T-helper 17 cell (primary cell): ENCODE measurements around the gene HINT3. TPM values are rescaled to one million over a fixed set of nuclear protein-coding genes. Genes with fewer than 3 reads are reported as not detected.
"Not testable (repeated sequence)": the region's sequence is repeated elsewhere in the genome, so short reads cannot be mapped to it uniquely, and the experiment has no call there.

Experiments
- ATAC-seq: fragments of 150-1000 bp; cut with Tn5 transposase; 2 replicates; pipeline ENCODE4 v1.10.0; 2021; ENCODE audit warnings: mild to moderate bottlenecking, moderate library complexity
- DNase-seq, 3 donors: peaks; one replicate each; pipeline versions ENCODE4 v3.0.0 to v3.0.0-alpha.2; 2020 to 2021
- H3K9me3 ChIP-seq: one replicate; pipeline ENCODE4 v1.7.0; 2013; ENCODE audit warnings: low read length, mild to moderate bottlenecking; ENCODE audit not compliant: control insufficient read depth, poor library complexity, severe bottlenecking
- H3K27ac Mint-ChIP-seq: one replicate; pipeline ENCODE4 v1.8.0; 2022; ENCODE audit warnings: mild to moderate bottlenecking, moderate library complexity, mixed read lengths
- H3K27me3 Mint-ChIP-seq: one replicate; pipeline ENCODE4 v1.8.0; 2022; ENCODE audit warnings: mixed read lengths
- H3K36me3 Mint-ChIP-seq: one replicate; pipeline ENCODE4 v1.8.0; 2022; ENCODE audit warnings: low read depth, mixed read lengths
- H3K4me1 Mint-ChIP-seq: one replicate; pipeline ENCODE4 v1.8.0; 2022; ENCODE audit warnings: mild to moderate bottlenecking, mixed read lengths
- H3K4me3 Mint-ChIP-seq: one replicate; pipeline ENCODE4 v1.8.0; 2022; ENCODE audit warnings: mild to moderate bottlenecking, moderate library complexity, mixed read lengths
- total RNA-seq, 4 donors: library from RNA in 2 of 4; stranded (reverse) in 2 of 4; gene quantifications; one replicate each; pipeline ENCODE4 v1.2.3 and lab custom pipeline; 2022 to 2026

HINT3 gene
- total RNA-seq, 2 donors from 2014 or later = 7.6 to 10.6 TPM

GRCh38 chr6:125924697-125925358, 31.7 kb upstream of the HINT3 start:
- H3K4me1 Mint-ChIP-seq = peaks cover 4% of the 10 kb centered on the region
- H3K4me3 Mint-ChIP-seq = no peak overlapping the region
- peak overlapping the region; percentile 83 for H3K27ac Mint-ChIP-seq
- H3K27me3 Mint-ChIP-seq = no peaks in the 10 kb centered on the region
- DNase-seq (no peak), ATAC-seq (no peak)
- H3K9me3 ChIP-seq = no peaks in the 10 kb centered on the region
- peaks cover 8% of the 10 kb centered on the region for H3K36me3 Mint-ChIP-seq

GRCh38 chr6:125926711-125927110, 29.9 kb upstream of the HINT3 start:
- ATAC-seq (no peak), DNase-seq (no peak)
- H3K27me3 Mint-ChIP-seq = no peaks in the 10 kb centered on the region
- H3K9me3 ChIP-seq = no peaks in the 10 kb centered on the region
- H3K27ac Mint-ChIP-seq = no peak overlapping the region
- H3K4me3 Mint-ChIP-seq = no peak overlapping the region
- H3K4me1 Mint-ChIP-seq = peaks cover 2% of the 10 kb centered on the region
- H3K36me3 Mint-ChIP-seq = peaks cover 12% of the 10 kb centered on the region

DNA sequence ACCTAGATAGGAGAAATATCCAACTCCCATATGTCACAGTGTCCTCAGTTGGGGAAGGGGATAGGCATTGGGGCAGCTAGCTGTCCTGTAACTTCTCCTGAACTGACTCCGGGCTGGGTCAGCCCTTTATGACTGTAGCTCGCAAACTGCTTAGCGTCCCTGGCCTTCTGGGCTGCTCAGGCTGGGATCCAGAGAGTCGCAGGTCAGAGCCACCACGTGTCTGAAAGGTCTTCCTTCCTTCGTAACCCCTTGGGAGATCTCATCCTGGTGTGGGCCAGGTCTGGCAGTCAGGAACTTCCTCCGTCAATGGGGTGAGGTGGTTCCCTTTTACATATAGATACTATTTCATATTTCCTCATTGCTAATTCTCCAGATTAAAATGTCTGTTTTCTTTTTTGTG, 28.8 kb upstream of the HINT3 start:
- Mint-ChIP-seq H3K27me3 (no peaks in the 10 kb centered on the region), H3K36me3 (peaks cover 12% of the 10 kb centered on the region), H3K4me3 (no peak overlapping the region), H3K4me1 (peaks cover 3% of the 10 kb centered on the region), H3K27ac (no peak overlapping the region)
- no peak for DNase-seq
- no peaks in the 10 kb centered on the region for H3K9me3 ChIP-seq
- no peak for ATAC-seq

GRCh38 chr6:125930765-125931418, 25.7 kb upstream of the HINT3 start:
- no peaks in the 10 kb centered on the region for H3K27me3 Mint-ChIP-seq
- DNase-seq (no peak), ATAC-seq (no peak)
- no peaks in the 10 kb centered on the region for H3K9me3 ChIP-seq
- peaks cover 8% of the 10 kb centered on the region for H3K36me3 Mint-ChIP-seq
- H3K4me1 Mint-ChIP-seq = peaks cover 3% of the 10 kb centered on the region
- H3K4me3 Mint-ChIP-seq = no peak overlapping the region
- no peak overlapping the region for H3K27ac Mint-ChIP-seq

DNA sequence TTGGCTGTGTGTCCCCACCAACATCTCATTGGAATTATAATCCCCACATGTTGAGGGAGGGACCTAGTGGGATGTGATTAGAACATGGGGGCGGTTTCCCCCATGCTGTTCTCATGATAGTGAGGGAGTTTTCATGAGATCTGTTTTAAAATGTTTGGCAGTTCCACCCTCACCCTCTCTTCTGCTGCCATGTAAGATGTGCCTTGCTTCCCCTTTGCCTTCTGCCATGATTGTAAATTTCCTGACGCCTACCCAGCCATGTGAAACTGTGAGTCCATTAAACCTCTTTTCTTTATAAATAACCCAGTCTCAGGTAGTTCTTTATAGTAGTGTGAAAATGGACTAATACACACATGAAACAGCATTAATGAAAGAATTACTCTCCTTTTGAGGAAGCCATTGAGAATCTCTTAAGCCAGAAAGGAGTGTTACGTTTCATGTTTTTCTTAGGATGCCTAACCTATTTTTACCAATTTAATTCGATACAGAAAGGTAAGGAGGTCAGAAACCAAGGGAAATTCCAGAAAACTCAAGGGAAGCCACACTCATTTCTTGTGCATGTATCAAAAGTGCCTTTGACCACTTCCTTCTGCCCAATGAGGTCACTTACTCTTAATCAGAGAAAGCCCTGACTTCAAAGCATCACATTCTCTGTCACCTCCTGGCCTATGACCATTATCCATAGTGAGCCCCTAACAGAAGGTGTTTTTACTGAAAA, 24.7 kb upstream of the HINT3 start:
- H3K4me3 Mint-ChIP-seq = no peak overlapping the region
- H3K27me3 Mint-ChIP-seq = no peaks in the 10 kb centered on the region
- ATAC-seq = peak; percentile 41
- no peak for DNase-seq
- peaks cover 3% of the 10 kb centered on the region for H3K4me1 Mint-ChIP-seq
- H3K9me3 ChIP-seq = no peaks in the 10 kb centered on the region
- peak overlapping the region; percentile 48 for H3K27ac Mint-ChIP-seq
- H3K36me3 Mint-ChIP-seq = peaks cover 8% of the 10 kb centered on the region

GRCh38 chr6:125932451-125932795, 24.1 kb upstream of the HINT3 start:
- no peak for DNase-seq
- Mint-ChIP-seq H3K4me3 (no peak overlapping the region), H3K27ac (peak overlapping the region; percentile 3)

DNA sequence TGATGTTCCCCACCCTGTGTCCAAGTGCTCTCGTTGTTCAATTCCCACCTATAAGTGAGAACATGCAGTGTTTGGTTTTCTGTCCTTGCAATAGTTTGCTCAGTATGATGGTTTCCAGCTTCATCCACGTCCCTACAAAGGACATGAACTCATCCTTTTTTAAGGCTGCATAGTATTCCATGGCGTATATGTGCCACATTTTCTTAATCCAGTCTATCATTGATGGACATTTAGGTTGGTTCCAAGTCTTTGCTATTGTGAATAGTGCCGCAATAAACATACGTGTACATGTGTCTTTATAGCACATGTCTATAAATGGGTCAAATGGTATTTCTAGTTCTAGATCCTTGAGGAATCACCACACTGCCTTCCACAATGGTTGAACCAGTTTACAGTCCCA, 21.1 kb upstream of the HINT3 start:
- not testable (repeated sequence) for DNase-seq, H3K9me3 ChIP-seq, H3K4me3 Mint-ChIP-seq, H3K4me1 Mint-ChIP-seq, ATAC-seq, H3K36me3 Mint-ChIP-seq, H3K27ac Mint-ChIP-seq
- peaks cover 15% of the 10 kb centered on the region for H3K27me3 Mint-ChIP-seq

More at GRCh38 chr6:125932451-125932795, 24.1 kb upstream of the HINT3 start:
- ATAC-seq = no peak
- Mint-ChIP-seq H3K4me1 (peaks cover 3% of the 10 kb centered on the region), H3K36me3 (peaks cover 8% of the 10 kb centered on the region), H3K27me3 (no peaks in the 10 kb centered on the region)
- no peaks in the 10 kb centered on the region for H3K9me3 ChIP-seq

DNA sequence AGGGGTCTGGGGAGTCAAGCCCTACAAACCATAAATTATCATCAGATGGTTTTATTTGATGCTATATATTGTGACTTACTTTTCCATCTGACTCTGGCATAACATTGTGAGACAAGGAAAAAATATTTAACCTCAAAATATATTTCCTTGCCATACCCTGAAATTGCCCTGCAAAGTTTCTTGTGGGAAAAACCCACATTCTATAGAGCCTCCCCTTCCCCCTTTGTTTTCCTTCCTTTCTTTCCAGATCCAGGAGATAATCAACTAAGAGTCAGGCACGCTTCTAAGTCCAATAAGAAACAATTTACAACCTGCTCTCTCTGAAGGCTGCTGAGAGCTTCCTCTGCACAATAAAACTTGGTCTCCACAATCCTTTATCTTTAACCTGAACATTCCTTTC, 17.5 kb upstream of the HINT3 start:
- Mint-ChIP-seq H3K4me1 (peaks cover 7% of the 10 kb centered on the region), H3K36me3 (peaks cover 4% of the 10 kb centered on the region), H3K4me3 (no peak overlapping the region), H3K27me3 (peaks cover 36% of the 10 kb centered on the region), H3K27ac (no peak overlapping the region)
- ATAC-seq = no peak
- no peaks in the 10 kb centered on the region for H3K9me3 ChIP-seq
- DNase-seq = no peak

GRCh38 chr6:125939791-125940190, 16.8 kb upstream of the HINT3 start:
- H3K36me3 Mint-ChIP-seq = peaks cover 4% of the 10 kb centered on the region
- H3K27me3 Mint-ChIP-seq = peaks cover 36% of the 10 kb centered on the region
- no peak overlapping the region for H3K27ac Mint-ChIP-seq
- DNase-seq (no peak), ATAC-seq (no peak)
- peaks cover 7% of the 10 kb centered on the region for H3K4me1 Mint-ChIP-seq
- no peak overlapping the region for H3K4me3 Mint-ChIP-seq
- H3K9me3 ChIP-seq = no peaks in the 10 kb centered on the region

- ATAC-seq (no peak), DNase-seq (no peak)
- H3K27me3 Mint-ChIP-seq = peaks cover 36% of the 10 kb centered on the region
- H3K9me3 ChIP-seq = no peaks in the 10 kb centered on the region
- no peak overlapping the region for H3K27ac Mint-ChIP-seq
- H3K4me1 Mint-ChIP-seq = peaks cover 7% of the 10 kb centered on the region
- no peak overlapping the region for H3K4me3 Mint-ChIP-seq
- H3K36me3 Mint-ChIP-seq = peaks cover 4% of the 10 kb centered on the region
These were observed 16.1 kb upstream of the HINT3 start for GRCh38 chr6:125940247-125941041.

DNA sequence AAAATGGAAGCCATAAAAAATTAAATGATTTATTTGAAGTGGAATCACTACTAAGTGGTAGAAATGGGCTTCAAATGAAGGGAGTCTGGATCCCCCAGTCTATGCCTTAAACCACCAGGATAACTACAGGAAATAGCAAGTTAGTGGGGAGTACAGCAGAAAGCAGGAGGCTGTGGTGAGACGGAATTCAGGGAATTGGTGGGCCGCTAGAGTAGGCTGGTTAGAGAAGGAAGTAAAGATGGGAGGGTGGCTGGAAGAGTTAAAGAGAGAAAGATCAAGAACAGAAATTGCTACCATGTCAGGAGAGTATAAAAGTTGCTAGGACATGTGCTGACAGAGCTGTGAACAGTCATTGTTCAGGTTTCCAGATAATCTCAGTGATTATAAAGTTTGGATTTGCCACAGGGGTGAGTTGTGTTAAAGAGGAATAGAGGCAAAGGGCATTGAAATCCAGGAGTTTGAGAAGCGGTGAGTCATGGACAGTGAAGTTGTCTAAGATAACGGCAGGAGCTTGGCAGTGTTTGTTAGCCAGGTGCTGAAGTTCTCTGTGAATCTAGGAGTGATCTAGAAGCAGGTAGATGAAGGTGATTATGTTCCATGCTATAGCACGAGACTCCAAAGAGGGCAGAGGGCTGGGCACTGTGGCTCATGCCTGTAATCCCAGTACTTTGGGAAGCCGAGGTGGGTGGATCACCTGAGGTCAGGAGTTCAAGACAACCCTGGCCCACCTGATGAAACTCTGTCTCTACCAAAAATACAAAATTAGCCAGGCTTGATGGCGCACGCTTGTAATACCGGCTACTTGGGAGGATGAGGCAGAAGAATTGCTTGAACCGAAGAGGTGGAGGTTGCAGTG, 13.7 kb upstream of the HINT3 start:
- ATAC-seq (no peak), DNase-seq (no peak)
- Mint-ChIP-seq H3K27ac (no peak overlapping the region), H3K36me3 (peaks cover 4% of the 10 kb centered on the region), H3K4me3 (no peak overlapping the region), H3K27me3 (peaks cover 36% of the 10 kb centered on the region), H3K4me1 (peaks cover 11% of the 10 kb centered on the region)
- no peaks in the 10 kb centered on the region for H3K9me3 ChIP-seq

GRCh38 chr6:125943528-125944433, 12.8 kb upstream of the HINT3 start:
- DNase-seq = no peak
- no peaks in the 10 kb centered on the region for H3K9me3 ChIP-seq
- Mint-ChIP-seq H3K4me3 (no peak overlapping the region), H3K27me3 (peaks cover 40% of the 10 kb centered on the region), H3K4me1 (peaks cover 11% of the 10 kb centered on the region), H3K36me3 (peaks cover 8% of the 10 kb centered on the region), H3K27ac (no peak overlapping the region)
- ATAC-seq = no peak
